H9 (cell line): ENCODE data around the gene CALHM6. TPM values are rescaled to one million over a fixed set of nuclear protein-coding genes. Genes with fewer than 3 reads are reported as not detected.

ENCODE experiments used
- DNase-seq: peaks from one replicate; pipeline ENCODE4 v3.0.0-alpha.2; 2017
- H2AFZ ChIP-seq: one replicate; pipeline ENCODE4 v1.6.1; 2013; ENCODE audit warnings: mild to moderate bottlenecking, low read length, control low read depth, moderate library complexity
- H2AK5ac ChIP-seq: 2 replicates; pipeline ENCODE4 v1.6.1; 2013; ENCODE audit warnings: low read length, control low read depth, mixed read lengths; ENCODE audit not compliant: insufficient read length
- H2BK120ac ChIP-seq: one replicate; pipeline ENCODE4 v1.6.1; 2013; ENCODE audit warnings: low read depth, mild to moderate bottlenecking, low read length, control low read depth, inconsistent platforms; ENCODE audit not compliant: poor library complexity, severe bottlenecking
- H2BK12ac ChIP-seq: 2 replicates; pipeline ENCODE4 v1.6.1; 2013; ENCODE audit warnings: low read length, control low read depth, mixed read lengths, low read depth; ENCODE audit not compliant: insufficient read length
- H2BK15ac ChIP-seq: 2 replicates; pipeline ENCODE4 v1.6.1; 2013; ENCODE audit warnings: low read depth, low read length, control low read depth
- H2BK20ac ChIP-seq: one replicate; pipeline ENCODE4 v1.6.1; 2013; ENCODE audit warnings: low read depth, mild to moderate bottlenecking, low read length, control low read depth, inconsistent platforms; ENCODE audit not compliant: poor library complexity, severe bottlenecking
- H2BK5ac ChIP-seq: 2 replicates; pipeline ENCODE4 v1.6.1; 2013; ENCODE audit warnings: low read length, control low read depth, mixed read lengths; ENCODE audit not compliant: insufficient read length
- H3K14ac ChIP-seq: 2 replicates; pipeline ENCODE4 v1.6.1; 2013; ENCODE audit warnings: low read length, control low read depth; ENCODE audit not compliant: insufficient read depth
- H3K18ac ChIP-seq: 2 replicates; pipeline ENCODE4 v1.6.1; 2013; ENCODE audit warnings: low read depth, mild to moderate bottlenecking, mixed read lengths, low read length, control low read depth; ENCODE audit not compliant: insufficient read length
- H3K23ac ChIP-seq: 2 replicates; pipeline ENCODE4 v1.6.1; 2013; ENCODE audit warnings: low read length, control low read depth, mixed read lengths, low read depth; ENCODE audit not compliant: insufficient read length
- H3K23me2 ChIP-seq: 2 replicates; pipeline ENCODE4 v1.6.1; 2013; ENCODE audit warnings: low read depth, mild to moderate bottlenecking, mixed read lengths, low read length, control low read depth; ENCODE audit not compliant: insufficient read length, poor library complexity, severe bottlenecking
- H3K27ac ChIP-seq: 2 replicates; pipeline ENCODE4 v1.5.1; 2013; ENCODE audit warnings: low read length, control low read depth, mixed read lengths, low read depth; ENCODE audit not compliant: insufficient read length
- H3K27me3 ChIP-seq: 2 replicates; pipeline ENCODE4 v1.6.1; 2013; ENCODE audit warnings: low read length, control low read depth, inconsistent platforms; ENCODE audit not compliant: insufficient read depth
- H3K4ac ChIP-seq: 2 replicates; pipeline ENCODE4 v1.6.1; 2013; ENCODE audit warnings: low read depth, mild to moderate bottlenecking, control low read depth, inconsistent platforms, low read length, moderate library complexity
- H3K4me1 ChIP-seq: 2 replicates; pipeline ENCODE4 v1.6.1; 2013; ENCODE audit warnings: low read length, control low read depth, inconsistent platforms; ENCODE audit not compliant: insufficient read depth
- H3K4me2 ChIP-seq: 2 replicates; pipeline ENCODE4 v1.6.1; 2013; ENCODE audit warnings: low read length, control low read depth, mixed read lengths; ENCODE audit not compliant: insufficient read length, insufficient read depth
- H3K56ac ChIP-seq: 2 replicates; pipeline ENCODE4 v1.6.1; 2013; ENCODE audit warnings: low read depth, mild to moderate bottlenecking, mixed read lengths, low read length, control low read depth; ENCODE audit not compliant: insufficient read length
- H3K79me1 ChIP-seq: 2 replicates; pipeline ENCODE4 v1.6.1; 2013; ENCODE audit warnings: low read depth, mild to moderate bottlenecking, moderate library complexity, low read length, control low read depth, inconsistent platforms; ENCODE audit not compliant: insufficient read depth, poor library complexity, severe bottlenecking
- H3K79me2 ChIP-seq: 2 replicates; pipeline ENCODE4 v1.6.1; 2013; ENCODE audit warnings: low read length, control low read depth, inconsistent platforms; ENCODE audit not compliant: insufficient read depth
- H3K9ac ChIP-seq: 2 replicates; pipeline ENCODE4 v1.6.1; 2013; ENCODE audit warnings: low read length, control low read depth, mixed read lengths; ENCODE audit not compliant: insufficient read length; ENCODE audit errors: extremely low read depth
- H3K9me3 ChIP-seq: one replicate; pipeline ENCODE4 v1.6.1; 2013; ENCODE audit warnings: low read depth, low read length, inconsistent platforms; ENCODE audit not compliant: control insufficient read depth
- H3T11ph ChIP-seq: one replicate; pipeline ENCODE4 v1.6.1; 2013; ENCODE audit warnings: mild to moderate bottlenecking, low read length, control low read depth, inconsistent platforms
- H4K20me1 ChIP-seq: one replicate; pipeline ENCODE4 v1.6.1; 2013; ENCODE audit not compliant: control insufficient read depth, insufficient read length, insufficient read depth
- H4K5ac ChIP-seq: 2 replicates; pipeline ENCODE4 v1.6.1; 2013; ENCODE audit warnings: low read depth, mild to moderate bottlenecking, mixed read lengths, low read length, control low read depth; ENCODE audit not compliant: insufficient read length
- H4K8ac ChIP-seq: replicated peaks from 2 replicates; pipeline ENCODE4 v1.6.1; 2013; ENCODE audit warnings: low read length, control low read depth, mixed read lengths, low read depth; ENCODE audit not compliant: insufficient read length
- H4K91ac ChIP-seq: 2 replicates; pipeline ENCODE4 v1.6.1; 2013; ENCODE audit warnings: low read depth, mild to moderate bottlenecking, moderate library complexity, mixed read lengths, low read length, control low read depth; ENCODE audit not compliant: insufficient read length
- H3K27ac Mint-ChIP-seq, 3 experiments: 2 replicates in 2 of 3; 3 replicates in 1 of 3; pipeline ENCODE4 v1.8.0; 2020 to 2021; ENCODE audit warnings: mixed read lengths in 3 of 3, mild to moderate bottlenecking in 1 of 3, moderate library complexity in 1 of 3
- H3K27me3 Mint-ChIP-seq: 2 replicates; pipeline ENCODE4 v1.8.0; 2021; ENCODE audit warnings: low read depth, mild to moderate bottlenecking, moderate library complexity, mixed read lengths
- H3K36me3 Mint-ChIP-seq, 3 experiments: 2 replicates in 2 of 3; 3 replicates in 1 of 3; pipeline ENCODE4 v1.8.0; 2020 to 2021; ENCODE audit warnings: low read depth in 3 of 3, mixed read lengths in 3 of 3; ENCODE audit not compliant: insufficient read depth in 1 of 3
- H3K4me1 Mint-ChIP-seq, 2 experiments: 2 replicates each; pipeline ENCODE4 v1.8.0; 2020; ENCODE audit warnings: mixed read lengths in 2 of 2
- H3K4me3 Mint-ChIP-seq, 2 experiments: 2 replicates in 1 of 2; 3 replicates in 1 of 2; pipeline ENCODE4 v1.8.0; 2020 to 2021; ENCODE audit warnings: mild to moderate bottlenecking in 2 of 2, mixed read lengths in 2 of 2, moderate library complexity in 1 of 2
- H3K9me3 Mint-ChIP-seq, 2 experiments: 2 replicates in 1 of 2; 3 replicates in 1 of 2; pipeline ENCODE4 v1.8.0; 2020; ENCODE audit warnings: mild to moderate bottlenecking in 2 of 2, mixed read lengths in 2 of 2, moderate library complexity in 1 of 2
- CTCF ChIP-seq: fragments of 200-600 bp; sonication (generic); conservative IDR thresholded peaks from 3 replicates; pipeline ENCODE4 v1.8.0; 2021; ENCODE audit warnings: antibody characterized with exemption, mild to moderate bottlenecking
- WGBS: extraction: QIAGEN DNeasy Blood & Tissue Kit; methylation state at CpG from one replicate; pipeline ENCODE4 v1.1.7; 2013; ENCODE audit warnings: missing lambda C conversion rate, low lambda C conversion rate, mixed read lengths; ENCODE audit not compliant: insufficient read length; ENCODE audit errors: extremely low coverage; 5-methylcytosine and 5-hydroxymethylcytosine counted together
- total RNA-seq: library from RNA; stranded (reverse); gene quantifications from 2 replicates; pipeline ENCODE4 v1.2.1, GENCODE V29; 2021

The CALHM6 gene
- total RNA-seq, 1 experiment from 2014 or later, result 0.44 TPM

GRCh38 chr6:116476002-116476678 is 15.0 kb downstream of the CALHM6 start:
- H3K4me3 Mint-ChIP-seq, result no peak overlapping the region
- Histone ChIP-seq H3K23me2 (no peaks in the 10 kb centered on the region), H3K18ac (no peak overlapping the region), H3K14ac (no peak overlapping the region), H3K4me2 (no peak overlapping the region), H3K27me3 (no peaks in the 10 kb centered on the region), H2BK12ac (no peak overlapping the region), H2AFZ (no peak overlapping the region), H3K9me3 (no peaks in the 10 kb centered on the region), H3K4ac (no peak overlapping the region), H2AK5ac (no peak overlapping the region), H4K91ac (no peak overlapping the region), H2BK120ac (no peak overlapping the region), H3K23ac (no peak overlapping the region), H2BK15ac (no peak overlapping the region), H3K4me1 (no peaks in the 10 kb centered on the region), H2BK20ac (no peak overlapping the region), H4K8ac (no peak overlapping the region), H4K20me1 (no peaks in the 10 kb centered on the region), H4K5ac (no peak overlapping the region), H2BK5ac (no peak overlapping the region), H3K79me2 (no peaks in the 10 kb centered on the region), H3T11ph (no peak overlapping the region), H3K56ac (no peak overlapping the region), H3K9ac (no peak overlapping the region), H3K79me1 (no peaks in the 10 kb centered on the region), H3K27ac (no peak overlapping the region)
- no CpG with 5 or more reads among the region's 5 CpGs for WGBS
- H3K4me1 Mint-ChIP-seq, result peaks cover 0 to 2% of the 10 kb centered on the region in 2 experiments; a peak in 2 of 4 replicates
- DNase-seq, result no peak
- H3K27ac Mint-ChIP-seq, result no peak overlapping the region
- no peaks in the 10 kb centered on the region for H3K9me3 Mint-ChIP-seq
- H3K36me3 Mint-ChIP-seq, result no peaks in the 10 kb centered on the region
- no peak for TF ChIP-seq CTCF
- H3K27me3 Mint-ChIP-seq, result no peaks in the 10 kb centered on the region
